GM13976 (cell line): ENCODE data around the gene ZNF346.

ENCODE experiments used
- DNase-seq: peaks from one replicate; pipeline ENCODE4 v3.0.0; 2012; ENCODE audit warnings: low spot score
- in situ Hi-C: fragments of 300-500 bp; cut with MboI; formaldehyde crosslinking; loops from one replicate; pipeline ENCODE4 v1.12.0; 2022; ENCODE audit warnings: low sequenced_read_pairs, mixed read lengths, inconsistent platforms; ENCODE audit not compliant: unreplicated experiment
- TF ChIP-seq, protein P1 (sequence below): IDR thresholded peaks from 2 replicates; pipeline ENCODE4 v1.5.1; 2012; ENCODE audit warnings: borderline replicate concordance, mild to moderate bottlenecking; ENCODE audit not compliant: insufficient read depth; ENCODE audit errors: extremely low read depth, missing control alignments, control extremely low read depth

The ZNF346 gene

DNA sequence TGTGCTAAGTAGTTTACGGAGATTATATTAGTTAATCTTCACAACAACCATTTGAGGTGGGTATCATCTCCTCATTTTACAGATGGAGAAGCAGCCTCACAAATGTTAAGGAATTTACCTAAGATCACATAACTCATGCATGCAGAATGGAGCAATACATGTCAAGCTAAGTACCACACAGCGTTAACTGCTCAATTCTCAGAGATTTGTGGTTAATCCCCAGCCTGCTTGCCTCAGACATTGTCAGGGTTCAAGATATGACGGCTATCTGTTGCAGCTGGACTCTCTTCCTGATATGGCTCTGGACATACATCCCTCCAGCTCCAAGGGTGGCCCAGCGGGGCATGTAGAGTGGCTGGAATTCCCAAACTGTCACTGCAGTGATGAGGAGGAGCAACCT, 7.3 kb upstream of the ZNF346 start:
- DNase-seq = no peak
- TF ChIP-seq, protein P1, sequence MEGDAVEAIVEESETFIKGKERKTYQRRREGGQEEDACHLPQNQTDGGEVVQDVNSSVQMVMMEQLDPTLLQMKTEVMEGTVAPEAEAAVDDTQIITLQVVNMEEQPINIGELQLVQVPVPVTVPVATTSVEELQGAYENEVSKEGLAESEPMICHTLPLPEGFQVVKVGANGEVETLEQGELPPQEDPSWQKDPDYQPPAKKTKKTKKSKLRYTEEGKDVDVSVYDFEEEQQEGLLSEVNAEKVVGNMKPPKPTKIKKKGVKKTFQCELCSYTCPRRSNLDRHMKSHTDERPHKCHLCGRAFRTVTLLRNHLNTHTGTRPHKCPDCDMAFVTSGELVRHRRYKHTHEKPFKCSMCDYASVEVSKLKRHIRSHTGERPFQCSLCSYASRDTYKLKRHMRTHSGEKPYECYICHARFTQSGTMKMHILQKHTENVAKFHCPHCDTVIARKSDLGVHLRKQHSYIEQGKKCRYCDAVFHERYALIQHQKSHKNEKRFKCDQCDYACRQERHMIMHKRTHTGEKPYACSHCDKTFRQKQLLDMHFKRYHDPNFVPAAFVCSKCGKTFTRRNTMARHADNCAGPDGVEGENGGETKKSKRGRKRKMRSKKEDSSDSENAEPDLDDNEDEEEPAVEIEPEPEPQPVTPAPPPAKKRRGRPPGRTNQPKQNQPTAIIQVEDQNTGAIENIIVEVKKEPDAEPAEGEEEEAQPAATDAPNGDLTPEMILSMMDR = no peak
- in situ Hi-C loops = no loop called here

DNA sequence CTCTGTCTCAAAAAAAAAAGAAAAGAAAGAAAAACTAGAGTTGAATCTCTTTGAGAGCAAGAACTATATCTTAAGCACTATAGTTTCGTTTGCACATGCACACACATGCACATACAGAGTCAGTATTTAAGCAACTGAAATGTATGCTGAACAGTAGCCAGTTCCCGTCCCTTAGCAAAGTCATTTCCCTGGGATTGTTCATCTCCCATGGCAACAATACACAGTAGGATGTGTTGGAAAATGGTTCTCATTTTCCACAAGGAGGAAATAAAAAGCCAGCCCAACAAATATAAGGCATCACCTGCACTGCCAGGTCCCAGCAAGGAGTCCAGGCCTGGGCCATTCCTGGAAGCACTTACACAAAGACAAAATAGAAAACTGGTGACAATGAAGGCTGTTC, 4.2 kb upstream of the ZNF346 start:
- DNase-seq = no peak
- in situ Hi-C loops = no loop called here
- TF ChIP-seq, protein P1 = no peak

DNA sequence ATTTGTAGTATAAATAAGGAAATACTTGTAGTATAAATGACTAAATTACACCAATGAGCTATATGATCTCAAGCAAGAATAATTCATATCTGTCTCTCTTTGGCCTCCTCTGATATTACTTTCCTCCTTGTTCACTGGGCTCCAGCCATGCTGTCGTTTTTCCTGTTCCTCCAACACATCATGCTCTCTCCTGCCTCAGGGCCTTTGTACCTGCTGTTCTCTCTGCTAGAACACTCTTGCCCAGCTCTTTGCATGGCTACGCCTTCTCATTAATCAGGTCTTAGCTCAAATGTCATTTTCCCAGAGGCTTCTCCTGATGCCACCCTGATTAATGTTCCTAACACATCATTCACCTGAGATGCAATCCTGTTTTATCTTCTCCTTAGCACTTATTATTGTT, 2.5 kb upstream of the ZNF346 start:
- TF ChIP-seq, protein P1 = no peak
- DNase-seq = no peak
- in situ Hi-C loops = no loop called here

DNA sequence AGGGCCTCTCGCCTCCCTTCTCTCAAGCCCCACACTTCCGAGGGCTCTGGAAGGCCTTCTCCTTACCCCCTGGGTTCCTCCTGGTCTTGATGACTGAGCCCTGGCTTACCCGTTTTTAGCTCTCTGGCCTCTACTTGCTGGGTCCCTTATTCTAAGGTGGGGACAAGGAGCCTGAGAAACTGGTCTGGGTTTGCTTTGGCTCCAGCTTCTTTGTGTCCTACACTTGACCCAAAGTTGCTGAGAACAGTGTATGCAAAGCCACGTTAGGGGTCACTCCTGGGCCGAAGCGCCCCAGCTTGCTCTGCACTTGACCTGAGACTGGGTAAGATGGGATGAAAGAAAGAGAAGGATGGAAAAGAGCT, 788 bp downstream of the ZNF346 start:
- TF ChIP-seq, protein P1 = no peak
- DNase-seq = peak; percentile 45
- in situ Hi-C loops = no loop called here

DNA sequence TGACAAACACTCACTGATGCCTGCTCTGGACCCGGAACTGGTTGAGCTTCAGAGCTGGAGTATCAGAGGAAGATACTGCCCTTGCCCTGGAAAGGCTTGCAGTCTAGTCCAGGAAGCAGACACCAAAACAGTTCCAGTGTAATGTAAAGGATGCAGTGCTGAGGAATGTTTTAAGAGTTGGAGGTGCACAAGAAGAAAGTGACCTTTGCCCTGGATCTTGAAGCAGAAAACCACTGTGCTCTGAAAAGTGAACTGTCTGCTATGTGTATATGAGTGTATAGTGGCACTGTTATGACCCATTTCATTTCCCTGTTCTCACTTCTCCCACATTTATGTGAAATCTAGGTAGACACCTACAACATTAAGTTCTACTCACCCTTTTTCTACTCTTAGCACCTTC, 2.1 kb downstream of the ZNF346 start:
- TF ChIP-seq, protein P1 = no peak
- in situ Hi-C loops = no loop called here
- no peak for DNase-seq

DNA sequence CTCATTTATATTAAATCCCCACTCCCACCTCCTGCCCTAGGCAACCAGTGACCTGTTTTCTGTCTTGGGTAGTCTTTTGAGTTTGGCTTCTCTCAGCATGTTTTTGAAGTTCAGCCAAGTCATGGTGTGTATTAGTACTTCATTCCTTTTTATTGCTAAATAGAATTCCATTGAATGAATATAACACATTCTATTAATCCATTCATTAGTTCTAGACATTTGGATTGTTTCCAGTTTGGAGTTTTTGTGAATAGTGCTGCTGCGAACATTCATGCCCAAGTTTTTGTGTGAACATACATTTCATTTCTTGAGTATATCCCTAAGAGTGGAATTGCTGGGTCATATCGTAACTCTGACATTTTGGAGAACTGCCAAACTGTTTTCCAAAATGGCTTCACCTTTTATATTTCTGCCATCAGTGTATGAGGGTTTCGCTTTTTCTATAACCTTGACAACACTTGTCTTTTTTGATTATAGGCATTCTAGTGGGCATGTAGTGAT, 2.7 kb downstream of the ZNF346 start:
- in situ Hi-C loops = no loop called here
- TF ChIP-seq, protein P1 = no peak

DNA sequence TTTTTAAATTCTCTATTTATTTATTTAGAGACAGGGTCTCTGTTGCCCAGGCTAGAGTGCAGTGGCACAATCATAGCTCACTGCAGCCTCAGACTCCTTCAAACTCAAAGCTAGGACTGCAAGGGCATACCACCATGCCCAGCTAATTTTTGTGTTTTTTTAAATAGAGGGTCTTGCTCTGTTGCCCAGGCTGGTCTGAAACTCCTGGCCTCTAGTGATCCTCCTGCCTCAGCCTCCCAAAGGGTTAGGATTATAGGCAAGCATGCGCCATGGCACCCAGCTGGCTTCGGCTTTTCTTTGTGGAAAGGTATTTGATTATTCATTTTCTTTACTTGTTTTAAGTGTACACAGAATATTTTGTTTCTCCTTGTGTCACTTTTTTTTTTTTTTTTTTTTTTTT, 5.2 kb downstream of the ZNF346 start:
- TF ChIP-seq, protein P1 = no peak
- no peak for DNase-seq
- in situ Hi-C loops = no loop called here

More for the DNA sequence above, 2.7 kb downstream of the ZNF346 start:
- DNase-seq = no peak
